Measurements from ENCODE around the gene ANKRD11. TPM values are rescaled to one million over a fixed set of nuclear protein-coding genes. Genes with fewer than 3 reads are reported as not detected.

The ANKRD11 gene
- 28.5 and 29.9 TPM in 2 replicates for total RNA-seq (2014; rRNA removed; shearing (Covaris generic); ENCODE audit: low replicate concordance)

DNA sequence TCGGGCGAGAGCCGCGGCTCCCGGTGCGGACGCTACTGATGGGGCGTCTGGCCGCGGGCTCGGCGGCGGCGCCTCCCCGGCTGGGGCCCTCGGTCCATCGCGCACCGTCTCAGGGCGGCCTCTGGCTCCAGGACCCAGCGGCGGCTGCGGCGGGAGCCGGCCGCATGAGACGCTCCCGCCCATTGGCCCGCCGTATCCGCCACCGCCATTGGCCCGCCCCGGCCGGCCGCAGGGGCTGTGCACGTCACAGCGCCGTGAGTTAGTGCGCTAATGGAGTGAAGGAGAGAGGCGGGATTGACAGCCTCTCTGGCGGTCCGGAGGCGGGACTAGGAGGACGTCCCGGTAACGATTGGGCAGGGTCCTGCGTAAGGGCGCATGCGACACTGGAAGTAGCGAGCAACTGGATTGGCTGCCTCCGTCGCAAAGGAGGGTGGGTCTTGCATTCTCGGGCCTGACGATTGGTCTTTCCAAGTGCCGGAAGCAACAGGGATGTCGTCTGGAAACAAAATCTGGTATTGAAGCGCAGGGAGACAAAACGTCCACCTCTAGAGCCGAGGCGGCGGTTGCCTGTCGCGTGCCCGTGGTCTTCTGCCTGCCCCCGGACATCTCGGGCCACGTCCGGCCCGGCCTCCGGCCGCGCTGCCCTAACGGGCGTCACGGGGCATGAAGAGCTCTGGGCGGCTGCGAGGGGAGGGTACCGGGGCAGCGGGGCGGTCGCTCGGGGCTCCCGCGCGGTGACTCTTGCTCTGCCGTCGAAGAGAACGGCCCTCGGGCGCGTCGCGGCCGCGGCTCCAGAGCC is at the start of gene ANKRD11:
ANKRD11 (minus strand) TSS at position 123 of the 799 bp plus-strand sequence. CDS start 173,542 bp downstream, outside the sequence.
- H4K20me1 ChIP-seq (ENCODE audit: insufficient read depth, low read depth, low read length): peaks cover 44% of the 10 kb centered on the region
- H3K9ac ChIP-seq (ENCODE audit: low read length): peak within 1 kb of the TSS; percentile 87
- peak within 1 kb of the TSS; percentile 96 for H3K4me2 ChIP-seq (ENCODE audit: low read depth, low read length, poor library complexity, severe bottlenecking)
- H3K27me3 ChIP-seq (ENCODE audit: low read length): no peaks in the 10 kb centered on the region; the same call in 1 of the 2 replicates
- H3K9me3 ChIP-seq (ENCODE audit: low read length): no peaks in the 10 kb centered on the region
- peak within 1 kb of the TSS; percentile 70 for H2AFZ ChIP-seq (ENCODE audit: low read length)
- peaks cover 51% of the 10 kb centered on the region for H3K79me2 ChIP-seq (ENCODE audit: low read length)
- H3K9me2 ChIP-seq (replicated peaks; ENCODE audit: insufficient read depth, low read length): no peaks in the 10 kb centered on the region
- no peaks in the 10 kb centered on the region; the same call in 1 of the 2 replicates for H3K36me3 ChIP-seq (ENCODE audit: insufficient read depth, low read length)
- DNase-seq: peak; percentile 100
- peaks cover 29% of the 10 kb centered on the region for H3K4me1 ChIP-seq (ENCODE audit: low read length)
- H3K27ac ChIP-seq (ENCODE audit: low read length): peak within 1 kb of the TSS; percentile 62; the same call in 1 of the 2 replicates
- H3K4me3 ChIP-seq (ENCODE audit: low read length): peak within 1 kb of the TSS; percentile 91

DNA sequence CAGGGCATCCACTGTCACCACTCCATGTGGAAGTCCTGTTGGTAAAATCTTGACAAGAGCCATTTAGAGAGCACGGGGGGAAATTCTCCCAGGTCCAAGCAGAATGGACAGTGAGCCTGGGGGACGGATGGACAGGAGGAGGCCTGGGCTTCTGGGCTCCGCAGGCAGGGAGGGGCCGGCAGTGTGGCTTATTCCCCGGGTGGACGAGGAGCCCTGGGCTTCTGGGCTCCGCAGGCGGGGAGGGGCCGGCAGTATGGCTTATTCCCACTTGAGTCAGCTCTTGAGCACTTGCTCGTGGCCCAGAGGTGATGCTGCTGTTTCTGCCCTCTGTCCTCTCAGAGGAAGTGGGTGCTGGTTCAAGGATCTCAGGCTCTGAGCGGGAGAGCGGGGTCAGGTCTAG is 47.9 kb upstream of the ANKRD11 start:
- peaks cover 8% of the 10 kb centered on the region; the same call in 1 of the 2 replicates for H3K36me3 ChIP-seq (ENCODE audit: insufficient read depth, low read length)
- DNase-seq: no peak
- no peaks in the 10 kb centered on the region for H3K79me2 ChIP-seq (ENCODE audit: low read length)
- H3K4me2 ChIP-seq (ENCODE audit: low read depth, low read length, poor library complexity, severe bottlenecking): no peak overlapping the region
- H3K9ac ChIP-seq (ENCODE audit: low read length): no peak overlapping the region
- no peak overlapping the region for H3K27ac ChIP-seq (ENCODE audit: low read length)
- H4K20me1 ChIP-seq (ENCODE audit: insufficient read depth, low read depth, low read length): no peaks in the 10 kb centered on the region
- no peaks in the 10 kb centered on the region for H3K27me3 ChIP-seq (ENCODE audit: low read length)
- H3K9me3 ChIP-seq (ENCODE audit: low read length): no peaks in the 10 kb centered on the region
- H3K4me1 ChIP-seq (ENCODE audit: low read length): no peaks in the 10 kb centered on the region
- H3K9me2 ChIP-seq (replicated peaks; ENCODE audit: insufficient read depth, low read length): no peaks in the 10 kb centered on the region
- H3K4me3 ChIP-seq (ENCODE audit: low read length): no peak overlapping the region
- no peak overlapping the region for H2AFZ ChIP-seq (ENCODE audit: low read length)

DNA sequence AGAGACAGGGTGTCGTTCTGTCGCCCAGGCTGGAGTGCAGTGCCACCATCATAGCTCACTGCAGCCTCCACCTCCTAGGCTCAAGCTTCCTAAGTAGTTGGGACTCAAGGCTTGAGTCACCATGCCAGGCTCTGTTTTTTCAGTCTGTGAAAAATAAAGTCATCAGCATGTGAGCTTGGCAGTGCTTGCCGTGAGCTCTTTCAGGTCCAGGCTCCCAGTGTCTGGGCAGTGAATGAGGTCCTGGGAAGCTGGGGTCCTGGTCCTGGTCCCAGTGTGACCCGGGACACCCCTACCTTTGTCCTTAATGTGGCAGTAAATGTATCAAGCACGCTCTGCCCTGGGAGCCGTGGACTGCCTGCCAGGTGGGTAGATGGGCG is 47.2 kb upstream of the ANKRD11 start:
- H3K4me3 ChIP-seq (ENCODE audit: low read length): no peak overlapping the region
- peaks cover 9% of the 10 kb centered on the region; the same call in 1 of the 2 replicates for H3K36me3 ChIP-seq (ENCODE audit: insufficient read depth, low read length)

DNA sequence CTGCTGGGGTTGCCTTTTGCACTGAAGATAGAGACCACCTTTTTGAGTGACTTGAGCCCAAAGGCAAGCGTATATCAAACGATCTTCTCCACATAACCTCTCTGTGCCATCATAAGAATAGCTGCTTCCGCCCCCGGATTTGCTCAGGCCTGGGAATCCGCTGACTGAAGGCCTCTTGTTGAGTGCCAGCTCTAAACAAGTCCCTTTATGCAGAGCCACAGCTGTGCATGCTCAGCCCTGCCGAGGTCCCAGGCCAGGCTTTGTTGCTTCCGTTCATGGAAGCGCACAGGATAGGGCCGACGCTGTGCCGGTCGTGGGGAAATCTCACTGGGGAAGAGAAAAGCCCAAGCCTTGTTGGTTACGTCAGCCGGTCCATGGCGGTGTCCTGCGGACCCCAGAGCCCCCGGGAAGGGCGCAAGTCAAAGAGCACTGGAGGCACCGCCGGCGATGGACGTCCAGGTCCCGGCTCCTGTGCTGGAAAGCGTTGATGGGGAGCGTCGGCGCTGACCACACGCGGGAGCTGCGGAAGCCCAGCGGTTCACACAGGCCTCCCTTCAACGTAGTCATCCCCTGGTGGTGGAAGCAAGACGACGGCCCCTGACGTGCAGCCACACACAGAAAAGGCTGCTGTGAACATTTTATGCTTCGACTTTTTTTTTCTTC is 46.7 kb upstream of the ANKRD11 start:
- H4K20me1 ChIP-seq (ENCODE audit: insufficient read depth, low read depth, low read length): no peaks in the 10 kb centered on the region
- H2AFZ ChIP-seq (ENCODE audit: low read length): no peak overlapping the region
- H3K4me1 ChIP-seq (ENCODE audit: low read length): no peaks in the 10 kb centered on the region
- H3K9me2 ChIP-seq (replicated peaks; ENCODE audit: insufficient read depth, low read length): no peaks in the 10 kb centered on the region
- no peaks in the 10 kb centered on the region for H3K27me3 ChIP-seq (ENCODE audit: low read length)
- no peak overlapping the region for H3K9ac ChIP-seq (ENCODE audit: low read length)
- H3K27ac ChIP-seq (ENCODE audit: low read length): no peak overlapping the region
- H3K4me3 ChIP-seq (ENCODE audit: low read length): no peak overlapping the region
- DNase-seq: no peak
- H3K79me2 ChIP-seq (ENCODE audit: low read length): no peaks in the 10 kb centered on the region
- H3K4me2 ChIP-seq (ENCODE audit: low read depth, low read length, poor library complexity, severe bottlenecking): no peak overlapping the region
- H3K36me3 ChIP-seq (ENCODE audit: insufficient read depth, low read length): peaks cover 11% of the 10 kb centered on the region; the same call in 1 of the 2 replicates
- H3K9me3 ChIP-seq (ENCODE audit: low read length): no peaks in the 10 kb centered on the region

More for the DNA sequence above, 47.2 kb upstream of the ANKRD11 start:
- Histone ChIP-seq H3K27ac (ENCODE audit: low read length) (no peak overlapping the region), H3K79me2 (ENCODE audit: low read length) (no peaks in the 10 kb centered on the region), H4K20me1 (ENCODE audit: insufficient read depth, low read depth, low read length) (no peaks in the 10 kb centered on the region), H3K9me3 (ENCODE audit: low read length) (no peaks in the 10 kb centered on the region), H3K9me2 (replicated peaks; ENCODE audit: insufficient read depth, low read length) (no peaks in the 10 kb centered on the region), H2AFZ (ENCODE audit: low read length) (no peak overlapping the region), H3K27me3 (ENCODE audit: low read length) (no peaks in the 10 kb centered on the region), H3K9ac (ENCODE audit: low read length) (no peak overlapping the region), H3K4me2 (ENCODE audit: low read depth, low read length, poor library complexity, severe bottlenecking) (no peak overlapping the region), H3K4me1 (ENCODE audit: low read length) (no peaks in the 10 kb centered on the region)
- DNase-seq: no peak

DNA sequence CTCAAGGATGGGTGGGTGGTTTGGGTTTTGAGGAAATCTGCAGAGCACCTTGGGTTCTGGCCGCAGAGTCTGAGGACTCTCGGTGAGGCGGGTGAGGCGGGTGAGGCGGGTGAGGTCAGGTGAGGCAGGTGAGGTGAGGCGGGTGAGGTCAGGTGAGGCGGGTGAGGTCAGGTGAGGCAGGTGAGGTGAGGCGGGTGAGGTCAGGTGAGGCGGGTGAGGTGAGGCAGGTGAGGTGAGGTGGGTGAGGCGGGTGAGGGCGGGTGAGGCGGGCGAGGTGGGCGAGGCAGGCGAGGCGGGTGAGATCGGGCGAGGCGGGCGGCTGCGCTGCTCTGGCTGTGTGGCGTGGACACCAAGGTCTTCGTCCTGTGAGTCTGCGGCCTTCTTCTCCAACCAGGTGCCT is 46.0 kb upstream of the ANKRD11 start:
- H4K20me1 ChIP-seq (ENCODE audit: insufficient read depth, low read depth, low read length): no peaks in the 10 kb centered on the region
- no peak overlapping the region for H3K4me2 ChIP-seq (ENCODE audit: low read depth, low read length, poor library complexity, severe bottlenecking)
- no peaks in the 10 kb centered on the region for H3K27me3 ChIP-seq (ENCODE audit: low read length)
- no peak for DNase-seq
- H3K9me3 ChIP-seq (ENCODE audit: low read length): no peaks in the 10 kb centered on the region
- peaks cover 11% of the 10 kb centered on the region; the same call in 1 of the 2 replicates for H3K36me3 ChIP-seq (ENCODE audit: insufficient read depth, low read length)
- H3K4me1 ChIP-seq (ENCODE audit: low read length): no peaks in the 10 kb centered on the region
- no peak overlapping the region for H2AFZ ChIP-seq (ENCODE audit: low read length)
- H3K4me3 ChIP-seq (ENCODE audit: low read length): no peak overlapping the region
- H3K27ac ChIP-seq (ENCODE audit: low read length): no peak overlapping the region
- no peaks in the 10 kb centered on the region for H3K79me2 ChIP-seq (ENCODE audit: low read length)
- H3K9me2 ChIP-seq (replicated peaks; ENCODE audit: insufficient read depth, low read length): no peaks in the 10 kb centered on the region
- H3K9ac ChIP-seq (ENCODE audit: low read length): no peak overlapping the region

DNA sequence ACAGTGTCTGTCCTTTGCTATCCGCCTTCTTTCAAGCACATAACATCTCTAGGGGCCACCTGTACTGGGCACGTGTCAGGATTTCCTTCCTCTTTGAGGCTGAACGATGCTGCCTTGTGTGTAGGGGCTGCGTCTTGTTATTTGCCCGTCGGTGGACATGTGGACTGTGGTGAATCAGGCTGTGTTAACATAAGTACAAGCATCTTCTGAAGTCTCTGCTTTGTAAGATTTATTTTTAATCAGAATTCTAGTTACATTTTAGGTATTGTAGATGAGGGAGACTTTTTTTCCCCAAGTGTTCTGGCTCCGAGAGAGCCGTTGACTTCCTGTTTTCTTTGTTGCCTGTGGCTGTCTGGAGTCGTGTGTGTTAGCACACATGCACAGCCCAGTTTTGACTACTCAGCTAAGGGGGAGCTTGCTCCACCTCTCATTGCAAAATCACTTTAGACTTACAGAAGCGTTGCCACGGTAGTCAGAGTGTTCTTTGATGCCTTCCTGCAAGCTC is 43.9 kb upstream of the ANKRD11 start:
- H3K4me2 ChIP-seq (ENCODE audit: low read depth, low read length, poor library complexity, severe bottlenecking): no peak overlapping the region
- H3K36me3 ChIP-seq (ENCODE audit: insufficient read depth, low read length): peaks cover 14% of the 10 kb centered on the region; the same call in 1 of the 2 replicates

DNA sequence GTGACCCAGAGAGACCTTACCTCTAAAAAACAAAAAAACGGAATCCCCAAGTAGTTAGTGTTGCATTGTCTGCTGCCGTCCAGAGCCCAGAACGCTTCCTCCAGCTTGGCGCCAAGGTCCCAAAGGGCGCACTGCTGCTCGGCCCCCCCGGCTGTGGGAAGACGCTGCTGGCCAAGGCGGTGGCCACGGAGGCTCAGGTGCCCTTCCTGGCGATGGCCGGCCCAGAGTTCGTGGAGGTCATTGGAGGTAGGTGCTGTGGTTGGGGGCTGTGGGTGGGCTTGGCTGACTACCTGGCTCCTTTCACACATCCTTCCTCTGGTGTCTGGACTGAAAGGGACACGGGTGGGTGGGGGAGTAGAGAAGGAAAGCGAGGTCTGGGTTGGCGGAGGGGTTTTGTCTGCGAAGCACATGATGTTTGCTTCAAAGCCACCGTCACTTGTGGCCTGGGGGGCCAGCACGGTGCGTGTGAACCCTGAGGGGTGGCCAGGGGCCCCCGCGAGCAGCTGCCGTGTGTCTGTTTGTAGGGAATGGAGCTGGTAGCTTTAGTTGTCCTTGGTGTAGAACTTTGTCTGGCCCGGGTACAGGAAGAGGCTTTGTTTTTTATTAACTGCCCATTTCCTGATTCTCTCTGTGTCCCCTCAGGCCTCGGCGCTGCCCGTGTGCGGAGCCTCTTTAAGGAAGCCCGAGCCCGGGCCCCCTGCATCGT is 41.6 kb upstream of the ANKRD11 start:
- Histone ChIP-seq H3K4me1 (ENCODE audit: low read length) (no peaks in the 10 kb centered on the region), H3K79me2 (ENCODE audit: low read length) (no peaks in the 10 kb centered on the region), H3K4me2 (ENCODE audit: low read depth, low read length, poor library complexity, severe bottlenecking) (no peak overlapping the region), H3K9ac (ENCODE audit: low read length) (no peak overlapping the region), H3K4me3 (ENCODE audit: low read length) (no peak overlapping the region), H4K20me1 (ENCODE audit: insufficient read depth, low read depth, low read length) (no peaks in the 10 kb centered on the region), H3K27ac (ENCODE audit: low read length) (no peak overlapping the region), H3K27me3 (ENCODE audit: low read length) (no peaks in the 10 kb centered on the region), H3K36me3 (ENCODE audit: insufficient read depth, low read length) (peaks cover 18% of the 10 kb centered on the region; the same call in 1 of the 2 replicates), H3K9me3 (ENCODE audit: low read length) (no peaks in the 10 kb centered on the region), H2AFZ (ENCODE audit: low read length) (no peak overlapping the region), H3K9me2 (replicated peaks; ENCODE audit: insufficient read depth, low read length) (no peaks in the 10 kb centered on the region)
- no peak for DNase-seq

More for the DNA sequence above, 43.9 kb upstream of the ANKRD11 start:
- Histone ChIP-seq H3K27ac (ENCODE audit: low read length) (no peak overlapping the region), H3K4me1 (ENCODE audit: low read length) (no peaks in the 10 kb centered on the region), H3K4me3 (ENCODE audit: low read length) (no peak overlapping the region), H3K9ac (ENCODE audit: low read length) (no peak overlapping the region), H4K20me1 (ENCODE audit: insufficient read depth, low read depth, low read length) (no peaks in the 10 kb centered on the region), H2AFZ (ENCODE audit: low read length) (no peak overlapping the region), H3K9me2 (replicated peaks; ENCODE audit: insufficient read depth, low read length) (no peaks in the 10 kb centered on the region), H3K27me3 (ENCODE audit: low read length) (no peaks in the 10 kb centered on the region), H3K9me3 (ENCODE audit: low read length) (no peaks in the 10 kb centered on the region), H3K79me2 (ENCODE audit: low read length) (no peaks in the 10 kb centered on the region)
- no peak for DNase-seq
